ENCODE results near the gene REXO5. TPM values are rescaled to one million over a fixed set of nuclear protein-coding genes. Genes with fewer than 3 reads are reported as not detected.

The REXO5 gene
- total and polyA plus RNA-seq, 2 donors (not counting 1 experiment from before 2014, with no cell fraction given): 0.42 to 1.3 TPM

Small RNA genes within 50 kb of the gene (small RNA-seq; reads per million reads assigned to genes)
- not detected for gene RF00618 (ENCODE audit: insufficient read length, low read depth, low replicate concordance)
- gene RNU6-944P (ENCODE audit: insufficient read length, low read depth, low replicate concordance): not detected

Other genes starting within 250 kb of the REXO5 start
- not detected in 2 replicates for gene ACSM2B, start 230.2 kb upstream of the REXO5 start, total RNA-seq
- gene ACSM2B, start 230.2 kb upstream of the REXO5 start, polyA plus RNA-seq: not detected in 2 replicates
- gene ACSM1, start 108.8 kb upstream of the REXO5 start, total RNA-seq: 0.99 and 2.1 TPM in 2 replicates
- gene ACSM1, start 108.8 kb upstream of the REXO5 start, polyA plus RNA-seq: 0.72 and 0.89 TPM in 2 replicates
- 52.5 and 54.3 TPM in 2 replicates for gene THUMPD1, start 64.7 kb upstream of the REXO5 start, total RNA-seq
- gene THUMPD1, start 64.7 kb upstream of the REXO5 start, polyA plus RNA-seq: 72.6 and 87.1 TPM in 2 replicates
- gene ACSM3, start 42.5 kb upstream of the REXO5 start, total RNA-seq: 76.3 and 84.2 TPM in 2 replicates
- gene ACSM3, start 42.5 kb upstream of the REXO5 start, polyA plus RNA-seq: 3.6 and 6.3 TPM in 2 replicates
- gene ERI2, start 55 bp upstream of the REXO5 start, total RNA-seq: 3.9 and 4.9 TPM in 2 replicates
- gene ERI2, start 55 bp upstream of the REXO5 start, polyA plus RNA-seq: 1.2 and 1.6 TPM in 2 replicates
- 5.0 and 5.7 TPM in 2 replicates for gene DCUN1D3, start 93.8 kb downstream of the REXO5 start, total RNA-seq
- 2.0 and 2.7 TPM in 2 replicates for gene DCUN1D3, start 93.8 kb downstream of the REXO5 start, polyA plus RNA-seq
- gene LYRM1, start 94.2 kb downstream of the REXO5 start, total RNA-seq: 19.0 and 21.8 TPM in 2 replicates
- gene LYRM1, start 94.2 kb downstream of the REXO5 start, polyA plus RNA-seq: 16.6 and 20.0 TPM in 2 replicates

Data from B cell (primary cell).